Measurements from ENCODE around the gene GNG13. TPM values are rescaled to one million over a fixed set of nuclear protein-coding genes. Genes with fewer than 3 reads are reported as not detected.
"Not testable (repeated sequence)": the region's sequence is repeated elsewhere in the genome, so short reads cannot be mapped to it uniquely, and the experiment has no call there.

GNG13 gene
- total RNA-seq, 3 donors from 2014 or later, result 0.31 to 1.0 TPM; not detected in 1

DNA sequence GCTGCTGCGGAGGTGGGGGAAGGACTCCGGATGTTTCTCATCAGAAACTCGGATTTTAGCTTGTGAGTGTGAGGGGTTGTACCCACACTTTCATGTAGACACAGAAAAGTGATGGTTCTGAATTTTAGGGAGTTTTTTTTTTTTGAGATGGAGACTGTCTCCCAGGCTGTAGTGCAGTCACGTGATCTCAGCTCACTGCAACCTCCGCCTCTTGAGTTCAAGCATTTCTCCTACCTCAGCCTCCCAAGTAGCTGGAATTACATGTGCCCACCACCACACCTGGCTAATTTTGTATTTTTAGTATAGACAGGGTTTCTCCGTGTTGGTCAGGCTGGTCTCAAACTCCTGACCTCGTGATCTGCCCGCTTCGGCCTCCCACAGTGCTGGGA lies 22.4 kb upstream of the GNG13 start:
- TF ChIP-seq, protein P1, sequence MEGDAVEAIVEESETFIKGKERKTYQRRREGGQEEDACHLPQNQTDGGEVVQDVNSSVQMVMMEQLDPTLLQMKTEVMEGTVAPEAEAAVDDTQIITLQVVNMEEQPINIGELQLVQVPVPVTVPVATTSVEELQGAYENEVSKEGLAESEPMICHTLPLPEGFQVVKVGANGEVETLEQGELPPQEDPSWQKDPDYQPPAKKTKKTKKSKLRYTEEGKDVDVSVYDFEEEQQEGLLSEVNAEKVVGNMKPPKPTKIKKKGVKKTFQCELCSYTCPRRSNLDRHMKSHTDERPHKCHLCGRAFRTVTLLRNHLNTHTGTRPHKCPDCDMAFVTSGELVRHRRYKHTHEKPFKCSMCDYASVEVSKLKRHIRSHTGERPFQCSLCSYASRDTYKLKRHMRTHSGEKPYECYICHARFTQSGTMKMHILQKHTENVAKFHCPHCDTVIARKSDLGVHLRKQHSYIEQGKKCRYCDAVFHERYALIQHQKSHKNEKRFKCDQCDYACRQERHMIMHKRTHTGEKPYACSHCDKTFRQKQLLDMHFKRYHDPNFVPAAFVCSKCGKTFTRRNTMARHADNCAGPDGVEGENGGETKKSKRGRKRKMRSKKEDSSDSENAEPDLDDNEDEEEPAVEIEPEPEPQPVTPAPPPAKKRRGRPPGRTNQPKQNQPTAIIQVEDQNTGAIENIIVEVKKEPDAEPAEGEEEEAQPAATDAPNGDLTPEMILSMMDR (IDR thresholded peaks at IDR 0.05), result no peak
- intact Hi-C loops (cut with DNase I, micrococcal nuclease), result no loop called here
- H3K36me3 ChIP-seq (ENCODE audit: low read depth), result no peaks in the 10 kb centered on the region
- no peaks in the 10 kb centered on the region for H3K9me3 ChIP-seq
- H3K4me1 ChIP-seq (ENCODE audit: low read depth), result no peaks in the 10 kb centered on the region
- DNase-seq, result no peak
- no peak overlapping the region for H3K4me3 ChIP-seq
- ATAC-seq, result no peak

DNA sequence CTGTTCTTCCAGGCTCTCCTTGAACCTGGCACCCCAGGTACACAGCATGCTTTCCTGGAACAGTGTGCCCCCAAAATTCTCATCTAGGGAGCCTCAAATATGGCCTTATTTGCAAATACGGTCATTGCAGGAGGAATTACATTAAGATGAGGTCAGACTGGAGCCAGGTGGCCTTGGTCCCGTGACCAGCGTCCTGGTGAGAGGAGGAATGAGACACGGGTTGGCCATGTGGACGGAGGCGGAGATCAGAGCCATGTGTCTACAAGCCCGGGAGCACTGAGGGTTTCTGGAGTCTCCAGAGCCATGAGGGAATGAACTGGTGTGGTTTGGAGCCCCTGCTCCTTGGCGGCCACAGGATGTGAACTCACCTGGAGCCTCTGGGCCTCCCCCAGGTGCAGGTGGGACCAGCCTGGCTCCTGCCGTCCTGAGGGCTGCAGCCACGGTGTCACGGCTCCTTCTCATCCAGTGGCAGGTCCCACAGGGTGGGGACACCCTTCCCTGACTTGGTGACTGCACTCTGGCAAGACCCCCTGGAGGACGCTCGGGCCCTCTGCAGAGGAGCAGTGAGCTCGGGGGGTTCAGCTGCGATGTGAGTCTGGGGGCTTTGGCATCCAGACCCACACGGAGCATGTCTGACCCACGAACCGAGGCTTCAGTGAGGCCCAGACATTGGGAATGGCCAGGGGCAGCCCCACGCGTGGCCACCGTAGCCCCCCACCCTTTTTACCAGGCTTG lies 21.8 kb upstream of the GNG13 start:
- intact Hi-C loops (cut with DNase I, micrococcal nuclease), result no loop called here
- TF ChIP-seq, protein P1 (IDR thresholded peaks at IDR 0.05), result no peak
- ATAC-seq, result no peak
- no peak for DNase-seq
- Histone ChIP-seq H3K4me1 (ENCODE audit: low read depth) (no peaks in the 10 kb centered on the region), H3K36me3 (ENCODE audit: low read depth) (no peaks in the 10 kb centered on the region), H3K4me3 (no peak overlapping the region), H3K9me3 (no peaks in the 10 kb centered on the region)

DNA sequence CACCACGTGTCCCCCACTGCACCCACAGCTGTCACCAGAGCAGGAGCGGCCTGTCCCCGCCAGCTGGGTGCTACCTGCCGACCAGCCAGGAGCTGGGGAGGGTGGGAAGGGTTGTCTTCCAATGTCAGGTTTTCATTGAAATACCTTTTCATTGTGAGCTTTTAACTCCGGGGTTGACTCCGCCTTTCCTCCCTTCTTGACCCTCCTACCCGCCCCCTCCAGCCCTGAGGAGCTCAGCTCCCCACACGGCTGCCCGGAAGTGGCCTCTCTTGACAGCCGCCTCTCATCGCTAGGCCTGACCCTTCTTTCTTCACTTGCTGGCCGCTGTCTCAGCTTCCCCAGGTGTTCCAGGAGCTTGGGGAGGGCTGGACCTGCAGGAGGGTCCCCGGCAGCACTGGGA lies 21.2 kb upstream of the GNG13 start:
- TF ChIP-seq, protein P1 (IDR thresholded peaks at IDR 0.05), result no peak
- Histone ChIP-seq H3K9me3 (no peaks in the 10 kb centered on the region), H3K4me3 (no peak overlapping the region), H3K36me3 (ENCODE audit: low read depth) (no peaks in the 10 kb centered on the region), H3K4me1 (ENCODE audit: low read depth) (no peaks in the 10 kb centered on the region)
- no peak for ATAC-seq
- DNase-seq, result no peak
- intact Hi-C loops (cut with DNase I, micrococcal nuclease), result no loop called here

DNA sequence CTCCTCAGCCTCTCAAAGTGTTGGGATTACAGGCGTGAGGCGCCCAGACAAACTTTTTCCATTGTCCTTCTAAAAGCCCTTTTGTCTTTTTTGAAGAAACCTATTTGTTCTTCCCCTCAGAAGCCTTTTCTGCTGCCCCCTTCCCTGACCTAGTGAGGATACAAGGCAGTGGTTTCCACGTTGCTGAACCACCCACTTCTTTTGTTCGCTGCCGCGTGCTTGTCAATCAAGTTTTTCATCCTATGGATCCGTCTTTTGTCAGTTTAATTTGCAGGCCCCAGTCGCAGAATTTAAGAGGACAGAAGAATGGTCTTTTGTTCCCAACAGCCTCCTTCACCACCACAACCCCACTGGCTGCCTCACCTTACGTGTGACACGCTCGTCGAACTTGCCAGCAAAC lies 20.2 kb upstream of the GNG13 start:
- Histone ChIP-seq H3K36me3 (ENCODE audit: low read depth) (no peaks in the 10 kb centered on the region), H3K4me1 (ENCODE audit: low read depth) (no peaks in the 10 kb centered on the region), H3K4me3 (no peak overlapping the region), H3K9me3 (no peaks in the 10 kb centered on the region)
- ATAC-seq (no peak), DNase-seq (no peak)
- intact Hi-C loops (cut with DNase I, micrococcal nuclease), result no loop called here
- TF ChIP-seq, protein P1 (IDR thresholded peaks at IDR 0.05), result no peak

DNA sequence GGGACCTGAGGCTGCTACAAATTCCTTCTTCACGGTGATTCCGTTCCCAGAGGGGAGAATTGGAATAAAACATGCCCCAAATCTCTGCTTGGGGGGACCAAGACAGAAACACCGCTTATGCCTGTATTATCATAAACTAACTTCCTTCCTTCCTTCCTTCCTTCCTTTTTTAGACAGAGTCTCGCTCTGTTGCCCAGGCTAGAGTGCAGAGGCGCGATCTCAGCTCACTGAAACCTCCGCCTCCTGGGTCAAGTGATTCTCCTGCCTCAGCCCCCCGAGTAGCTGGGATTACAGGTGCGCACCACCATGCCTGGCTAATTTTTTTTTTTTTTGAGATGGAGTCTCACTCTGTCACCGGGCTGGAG lies 19.5 kb upstream of the GNG13 start:
- H3K9me3 ChIP-seq; H3K4me3 ChIP-seq; DNase-seq; intact Hi-C loops (cut with DNase I, micrococcal nuclease); H3K36me3 ChIP-seq (ENCODE audit: low read depth); H3K4me1 ChIP-seq (ENCODE audit: low read depth); ATAC-seq: not testable (repeated sequence)

DNA sequence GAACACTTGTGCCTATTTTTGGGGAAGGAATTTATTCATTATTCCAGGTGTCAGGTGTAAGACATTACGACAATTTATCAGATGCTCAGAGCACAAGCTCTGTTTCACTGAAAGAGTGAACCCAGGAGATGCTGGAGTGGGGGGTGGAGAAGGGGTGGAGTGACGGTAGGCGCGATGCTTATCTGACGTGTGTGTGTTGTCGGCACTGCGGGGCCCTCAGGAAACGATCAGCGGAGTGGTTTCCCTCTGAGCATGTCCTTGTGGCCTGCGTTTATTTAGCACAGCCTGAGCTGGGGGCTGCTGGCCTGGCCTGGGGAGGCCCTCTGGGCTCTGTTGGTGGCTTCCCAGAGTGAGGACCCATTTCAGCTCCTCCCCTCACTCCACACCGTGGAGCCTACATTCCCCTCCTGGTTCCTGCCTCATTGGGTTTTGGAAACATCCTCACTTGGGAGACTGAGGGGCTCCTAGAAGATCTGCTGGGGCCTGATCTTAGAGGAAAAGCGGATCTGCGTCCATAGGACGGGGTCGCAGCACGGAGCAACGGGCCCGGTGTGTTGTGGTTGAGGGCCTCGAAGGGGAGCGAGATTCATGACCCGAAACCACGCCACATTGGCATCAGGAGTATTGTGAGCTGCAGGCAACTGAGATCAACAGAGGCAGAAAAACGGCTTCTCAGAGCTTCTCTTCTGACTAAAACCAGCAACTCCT lies 19.0 kb upstream of the GNG13 start:
- intact Hi-C loops (cut with DNase I, micrococcal nuclease), result loop anchor here in 1 of 2 donors (10.0 kb wide), 1 partner anchor 235 kb away; no protein-coding TSS in a partner anchor

More for the DNA sequence above, 19.0 kb upstream of the GNG13 start:
- Histone ChIP-seq H3K36me3 (ENCODE audit: low read depth) (no peaks in the 10 kb centered on the region), H3K9me3 (no peaks in the 10 kb centered on the region), H3K4me1 (ENCODE audit: low read depth) (no peaks in the 10 kb centered on the region), H3K4me3 (no peak overlapping the region)
- TF ChIP-seq, protein P1 (IDR thresholded peaks at IDR 0.05), result no peak
- no peak for ATAC-seq
- no peak for DNase-seq

All from mucosa of descending colon (tissue), 3 donors.